HG03565 (cell line): ENCODE results near the gene LACC1.

Experiments
- ATAC-seq: cut with Tn5 transposase; IDR thresholded peaks from one replicate; pipeline ENCODE4 v1.9.1; 2021; ENCODE audit warnings: mild to moderate bottlenecking, moderate library complexity; ENCODE audit not compliant: unreplicated experiment

The LACC1 gene

GRCh38 chr13:43883631-43884030 is 3.9 kb downstream of the LACC1 start:
- no peak for ATAC-seq

GRCh38 chr13:43884222-43884621 is 4.5 kb downstream of the LACC1 start:
- ATAC-seq: no peak

- ATAC-seq: no peak
These were observed 14.7 kb downstream of the LACC1 start for GRCh38 chr13:43894438-43894837.

GRCh38 chr13:43895940-43896339 is 16.2 kb downstream of the LACC1 start:
- ATAC-seq: no peak

- ATAC-seq: no peak
These were observed 25.8 kb downstream of the LACC1 start for GRCh38 chr13:43905435-43906031.

GRCh38 chr13:43908156-43909126 is 28.7 kb downstream of the LACC1 start:
- ATAC-seq: no peak

GRCh38 chr13:43910856-43911255 is 31.2 kb downstream of the LACC1 start:
- no peak for ATAC-seq

- no peak for ATAC-seq
These were observed 31.6 kb downstream of the LACC1 start for GRCh38 chr13:43911278-43911677.

GRCh38 chr13:43911871-43912270 is 32.2 kb downstream of the LACC1 start:
- no peak for ATAC-seq

- no peak for ATAC-seq
These were observed 35.7 kb downstream of the LACC1 start for GRCh38 chr13:43915451-43915850.

- ATAC-seq: no peak
These were observed 37.1 kb downstream of the LACC1 start for GRCh38 chr13:43916828-43917227.

- ATAC-seq: no peak
These were observed 38.9 kb downstream of the LACC1 start for GRCh38 chr13:43918636-43919035.

GRCh38 chr13:43920965-43921674 is 41.4 kb downstream of the LACC1 start:
- ATAC-seq: no peak

GRCh38 chr13:43924549-43925245 is 45.0 kb downstream of the LACC1 start:
- ATAC-seq: peak; percentile 87

- no peak for ATAC-seq
These were observed 50.2 kb downstream of the LACC1 start for GRCh38 chr13:43929947-43930346.

GRCh38 chr13:43933378-43933777 is 53.7 kb downstream of the LACC1 start:
- ATAC-seq: peak; percentile 100

GRCh38 chr13:43934273-43934672 is 54.6 kb downstream of the LACC1 start:
- no peak for ATAC-seq

GRCh38 chr13:43935878-43936277 is 56.2 kb downstream of the LACC1 start:
- no peak for ATAC-seq

GRCh38 chr13:43936647-43937046 is 56.9 kb downstream of the LACC1 start:
- ATAC-seq: no peak

- no peak for ATAC-seq
These were observed 58.1 kb downstream of the LACC1 start for GRCh38 chr13:43937839-43938238.

GRCh38 chr13:43938449-43938848 is 58.7 kb downstream of the LACC1 start:
- ATAC-seq: no peak
